Measurements from ENCODE around the gene MRPL37. TPM values are rescaled to one million over a fixed set of nuclear protein-coding genes. Genes with fewer than 3 reads are reported as not detected.

MRPL37 gene
- total RNA-seq, 2 donors from 2014 or later, result 84.5 to 95.8 TPM

GRCh38 chr1:54227891-54228310 is 27.9 kb downstream of the MRPL37 start:
- Mint-ChIP-seq H3K27ac (peak overlapping the region; percentile 74), H3K36me3 (ENCODE audit: low read depth) (peaks cover 66% of the 10 kb centered on the region), H3K27me3 (ENCODE audit: insufficient read depth) (no peaks in the 10 kb centered on the region), H3K4me3 (no peak overlapping the region), H3K4me1 (peaks cover 25% of the 10 kb centered on the region), H3K9me3 (peaks cover 13% of the 10 kb centered on the region)
- peak overlapping the region; percentile 26 for H3K27ac ChIP-seq (ENCODE audit: low read depth, low read length)
- peaks cover 10% of the 10 kb centered on the region for H3K9me3 ChIP-seq (ENCODE audit: control insufficient read depth, low read length)
- peaks cover 72% of the 10 kb centered on the region for H3K36me3 ChIP-seq (ENCODE audit: control insufficient read depth, insufficient read depth, low read length)
- no peak overlapping the region for H3K4me3 ChIP-seq (ENCODE audit: low read length)
- H3K27me3 ChIP-seq (ENCODE audit: control insufficient read depth, insufficient read depth, low read length, poor library complexity, severe bottlenecking), result no peaks in the 10 kb centered on the region
- H3K4me1 ChIP-seq (ENCODE audit: control insufficient read depth, insufficient read depth, low read length), result no peaks in the 10 kb centered on the region
- no peak overlapping the region for H3K9ac ChIP-seq (ENCODE audit: extremely low read depth, low read length, poor library complexity, severe bottlenecking)
- TF ChIP-seq, protein P1, sequence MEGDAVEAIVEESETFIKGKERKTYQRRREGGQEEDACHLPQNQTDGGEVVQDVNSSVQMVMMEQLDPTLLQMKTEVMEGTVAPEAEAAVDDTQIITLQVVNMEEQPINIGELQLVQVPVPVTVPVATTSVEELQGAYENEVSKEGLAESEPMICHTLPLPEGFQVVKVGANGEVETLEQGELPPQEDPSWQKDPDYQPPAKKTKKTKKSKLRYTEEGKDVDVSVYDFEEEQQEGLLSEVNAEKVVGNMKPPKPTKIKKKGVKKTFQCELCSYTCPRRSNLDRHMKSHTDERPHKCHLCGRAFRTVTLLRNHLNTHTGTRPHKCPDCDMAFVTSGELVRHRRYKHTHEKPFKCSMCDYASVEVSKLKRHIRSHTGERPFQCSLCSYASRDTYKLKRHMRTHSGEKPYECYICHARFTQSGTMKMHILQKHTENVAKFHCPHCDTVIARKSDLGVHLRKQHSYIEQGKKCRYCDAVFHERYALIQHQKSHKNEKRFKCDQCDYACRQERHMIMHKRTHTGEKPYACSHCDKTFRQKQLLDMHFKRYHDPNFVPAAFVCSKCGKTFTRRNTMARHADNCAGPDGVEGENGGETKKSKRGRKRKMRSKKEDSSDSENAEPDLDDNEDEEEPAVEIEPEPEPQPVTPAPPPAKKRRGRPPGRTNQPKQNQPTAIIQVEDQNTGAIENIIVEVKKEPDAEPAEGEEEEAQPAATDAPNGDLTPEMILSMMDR (conservative IDR thresholded peaks at IDR 0.05), result peak; percentile 39
- peak; percentile 77 for DNase-seq
- 82 to 86% methylated on average over 17 of the region's 17 CpGs for WGBS, 2 experiments (ENCODE audit: insufficient coverage in 1 of 2, insufficient read length in 1 of 2)

GRCh38 chr1:54228638-54229079 is 28.7 kb downstream of the MRPL37 start:
- H3K4me1 ChIP-seq (ENCODE audit: control insufficient read depth, insufficient read depth, low read length), result no peaks in the 10 kb centered on the region
- peaks cover 72% of the 10 kb centered on the region for H3K36me3 ChIP-seq (ENCODE audit: control insufficient read depth, insufficient read depth, low read length)
- Mint-ChIP-seq H3K4me1 (peaks cover 25% of the 10 kb centered on the region), H3K4me3 (no peak overlapping the region), H3K9me3 (peaks cover 15% of the 10 kb centered on the region), H3K36me3 (ENCODE audit: low read depth) (peaks cover 69% of the 10 kb centered on the region), H3K27me3 (ENCODE audit: insufficient read depth) (no peaks in the 10 kb centered on the region), H3K27ac (peak overlapping the region; percentile 74)
- H3K4me3 ChIP-seq (ENCODE audit: low read length), result no peak overlapping the region
- DNase-seq, result no peak
- H3K27me3 ChIP-seq (ENCODE audit: control insufficient read depth, insufficient read depth, low read length, poor library complexity, severe bottlenecking), result no peaks in the 10 kb centered on the region
- 97% methylated on average over 8 to 13 of the region's 13 CpGs for WGBS, 2 experiments (ENCODE audit: insufficient coverage in 1 of 2, insufficient read length in 1 of 2)
- no peak overlapping the region for H3K9ac ChIP-seq (ENCODE audit: extremely low read depth, low read length, poor library complexity, severe bottlenecking)
- H3K9me3 ChIP-seq (ENCODE audit: control insufficient read depth, low read length), result peaks cover 10% of the 10 kb centered on the region
- peak overlapping the region; percentile 26 for H3K27ac ChIP-seq (ENCODE audit: low read depth, low read length)
- TF ChIP-seq, protein P1 (conservative IDR thresholded peaks at IDR 0.05), result no peak

GRCh38 chr1:54229281-54229891 is 29.4 kb downstream of the MRPL37 start:
- WGBS, 2 experiments (ENCODE audit: insufficient coverage in 1 of 2, insufficient read length in 1 of 2), result 88 to 91% methylated on average over 5 to 11 of the region's 11 CpGs
- H3K4me3 Mint-ChIP-seq, result no peak overlapping the region

More at GRCh38 chr1:54229281-54229891, 29.4 kb downstream of the MRPL37 start:
- DNase-seq, result no peak
- Histone ChIP-seq H3K4me1 (ENCODE audit: control insufficient read depth, insufficient read depth, low read length) (no peaks in the 10 kb centered on the region), H3K36me3 (ENCODE audit: control insufficient read depth, insufficient read depth, low read length) (peaks cover 72% of the 10 kb centered on the region), H3K27me3 (ENCODE audit: control insufficient read depth, insufficient read depth, low read length, poor library complexity, severe bottlenecking) (no peaks in the 10 kb centered on the region), H3K9ac (ENCODE audit: extremely low read depth, low read length, poor library complexity, severe bottlenecking) (no peak overlapping the region), H3K27ac (ENCODE audit: low read depth, low read length) (no peak overlapping the region), H3K4me3 (ENCODE audit: low read length) (no peak overlapping the region), H3K9me3 (ENCODE audit: control insufficient read depth, low read length) (peaks cover 10% of the 10 kb centered on the region)
- Mint-ChIP-seq H3K4me1 (peaks cover 22% of the 10 kb centered on the region), H3K27ac (peak overlapping the region; percentile 79), H3K9me3 (peaks cover 17% of the 10 kb centered on the region), H3K36me3 (ENCODE audit: low read depth) (peaks cover 72% of the 10 kb centered on the region), H3K27me3 (ENCODE audit: insufficient read depth) (no peaks in the 10 kb centered on the region)
- TF ChIP-seq, protein P1 (conservative IDR thresholded peaks at IDR 0.05), result no peak
